NCI-H2081 treated with DMSO at 0.1 percent for 48 hours (cell line): ENCODE measurements around the gene LIMA1.

Experiments
- DNase-seq: peaks from one replicate; lab custom pipeline; 2025; lab: John Stamatoyannopoulos, UW

LIMA1 gene

GRCh38 chr12:50217202-50217601 is 66.1 kb downstream of the LIMA1 start:
- no peak for DNase-seq

- DNase-seq: no peak
These were observed 68.3 kb downstream of the LIMA1 start for GRCh38 chr12:50215033-50215432.

GRCh38 chr12:50214018-50214417 is 69.3 kb downstream of the LIMA1 start:
- no peak for DNase-seq

- no peak for DNase-seq
These were observed 69.9 kb downstream of the LIMA1 start for GRCh38 chr12:50213439-50213838.

DNA sequence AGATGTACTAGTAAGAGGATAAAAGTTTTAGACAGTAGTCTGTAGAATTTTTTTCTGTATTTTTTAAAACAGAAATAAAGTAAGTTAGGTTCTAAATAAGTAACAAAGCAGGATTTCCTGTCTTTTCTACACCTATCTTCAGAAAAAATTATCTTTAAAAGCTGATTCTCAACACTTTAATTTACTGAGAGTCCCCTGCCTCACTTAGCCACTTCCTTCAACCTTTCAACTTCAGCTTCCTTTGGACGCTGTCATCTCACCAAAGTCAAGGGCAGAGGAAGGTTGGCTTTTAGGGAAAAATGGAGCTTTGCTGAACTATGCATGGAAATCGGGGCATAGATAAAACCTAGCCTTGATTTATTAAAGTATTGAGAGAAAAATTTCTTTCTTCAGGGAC is 71.3 kb downstream of the LIMA1 start:
- DNase-seq: no peak

GRCh38 chr12:50211392-50212070 is 71.8 kb downstream of the LIMA1 start:
- DNase-seq: no peak

DNA sequence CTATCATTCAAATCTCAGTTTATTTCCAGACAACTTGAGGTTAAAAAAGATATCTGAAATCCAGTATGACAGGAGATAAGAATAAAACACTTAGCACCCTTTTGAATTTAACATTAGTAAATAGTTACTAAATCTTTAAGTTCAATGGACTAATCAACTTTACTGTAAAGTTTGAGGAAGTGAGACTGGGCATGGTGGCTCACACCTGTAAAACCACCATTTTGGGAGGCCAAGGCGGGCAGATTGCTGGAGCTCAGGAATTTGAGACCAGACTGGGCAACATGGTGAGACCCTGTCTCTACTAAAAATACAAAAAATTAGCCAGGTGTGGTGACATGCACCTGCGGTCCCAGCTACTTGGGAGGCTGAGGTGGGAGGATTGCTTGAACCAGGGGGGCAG is 75.9 kb downstream of the LIMA1 start:
- no peak for DNase-seq

DNA sequence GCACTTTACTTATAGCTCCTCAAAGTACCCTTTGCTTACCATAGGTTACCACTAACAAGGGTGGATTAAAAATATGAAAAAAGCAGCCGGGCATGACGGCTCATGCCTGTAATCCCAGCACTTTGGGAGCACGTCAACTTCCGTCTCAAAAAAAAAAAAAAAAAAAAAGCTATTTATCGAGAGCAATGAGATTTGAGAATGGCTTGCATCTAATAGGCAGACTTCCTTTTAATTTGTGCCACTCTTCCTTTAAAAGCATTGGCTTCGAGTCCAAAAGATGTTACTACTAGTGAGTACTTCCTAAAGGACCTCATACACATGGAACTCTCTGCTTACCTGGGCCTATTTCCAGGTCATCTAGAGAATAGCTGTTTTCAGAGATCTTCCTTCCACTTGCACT is 77.7 kb downstream of the LIMA1 start:
- DNase-seq: no peak

GRCh38 chr12:50203691-50204090 is 79.6 kb downstream of the LIMA1 start:
- DNase-seq: no peak

DNA sequence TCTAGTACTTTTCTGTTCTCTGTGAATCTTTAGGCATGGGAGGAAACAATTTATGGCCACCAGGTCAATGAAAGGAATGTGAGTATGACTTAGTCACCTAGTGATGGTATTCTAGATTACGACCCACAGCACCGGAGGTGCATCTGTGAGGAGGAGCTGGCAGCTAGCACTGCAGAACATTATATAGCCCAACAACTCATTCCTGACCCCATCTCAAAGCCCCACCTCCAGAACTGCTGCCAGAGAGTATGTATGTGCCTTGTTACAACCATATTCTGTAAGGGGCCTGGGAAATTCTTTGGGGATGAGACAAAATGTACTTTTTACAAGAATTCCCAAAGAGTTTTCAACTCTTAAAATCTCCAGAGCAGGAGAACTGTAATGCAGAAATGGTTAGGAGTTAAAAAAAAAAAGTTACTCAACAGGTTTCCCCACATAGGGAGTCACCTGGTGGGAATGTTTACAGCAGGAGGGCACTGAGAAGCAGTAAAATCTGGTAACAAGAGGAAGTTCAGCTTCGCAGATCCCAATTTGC is 81.3 kb downstream of the LIMA1 start:
- DNase-seq: no peak

DNA sequence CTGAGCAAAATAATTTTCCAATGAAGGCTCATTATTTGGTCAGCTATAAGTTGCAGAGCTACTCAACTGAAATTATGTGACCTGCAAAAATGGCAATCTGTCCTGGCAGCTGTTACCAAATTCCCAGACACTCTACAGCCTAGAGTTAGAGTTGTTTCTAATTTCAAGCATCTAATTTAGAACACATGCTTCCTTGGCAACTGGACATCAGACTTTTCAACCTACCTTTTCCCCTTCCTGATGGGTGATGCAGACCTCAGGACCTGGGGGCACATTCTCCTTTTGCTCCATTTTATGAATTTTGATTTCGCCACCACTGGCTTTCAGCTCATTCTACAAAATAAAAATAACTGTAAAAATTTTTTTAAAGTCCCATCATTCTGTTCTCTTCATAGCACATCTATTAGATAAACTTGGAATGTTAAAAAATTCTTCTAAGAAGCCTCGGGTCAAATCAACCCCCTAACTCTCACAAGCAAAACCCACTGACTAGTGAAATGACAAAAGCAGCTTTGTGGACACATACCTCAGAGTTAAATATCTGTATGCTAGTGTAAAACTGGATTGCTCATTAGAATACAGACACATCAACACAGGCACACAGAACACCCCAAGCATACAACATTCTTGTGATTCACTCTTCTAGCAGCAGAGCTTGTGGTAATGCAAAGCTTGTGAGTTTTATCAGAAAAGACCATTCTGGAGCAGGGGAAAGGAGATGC is 82.6 kb downstream of the LIMA1 start:
- DNase-seq: no peak

GRCh38 chr12:50198829-50199228 is 84.5 kb downstream of the LIMA1 start:
- DNase-seq: no peak

DNA sequence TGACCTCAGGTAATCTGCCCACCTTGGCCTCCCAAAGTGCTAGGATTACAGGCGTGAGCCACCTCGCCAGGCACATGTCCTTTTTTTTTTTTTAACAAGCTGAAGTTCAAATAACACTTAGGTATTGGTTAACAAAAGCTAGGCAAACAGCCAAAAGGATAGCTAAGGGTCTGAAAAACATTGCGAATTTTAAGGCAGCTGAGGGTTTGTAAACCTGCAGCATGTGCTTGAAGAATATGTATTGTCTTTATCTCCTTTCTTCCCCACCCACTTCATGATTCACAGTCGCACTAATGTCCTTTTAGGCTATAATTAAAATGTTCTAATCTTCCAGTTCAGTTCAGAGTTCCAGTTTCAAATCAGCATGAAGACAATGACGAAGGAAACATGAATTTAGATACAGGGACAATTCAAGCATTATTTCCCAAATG is 86.0 kb downstream of the LIMA1 start:
- DNase-seq: no peak

DNA sequence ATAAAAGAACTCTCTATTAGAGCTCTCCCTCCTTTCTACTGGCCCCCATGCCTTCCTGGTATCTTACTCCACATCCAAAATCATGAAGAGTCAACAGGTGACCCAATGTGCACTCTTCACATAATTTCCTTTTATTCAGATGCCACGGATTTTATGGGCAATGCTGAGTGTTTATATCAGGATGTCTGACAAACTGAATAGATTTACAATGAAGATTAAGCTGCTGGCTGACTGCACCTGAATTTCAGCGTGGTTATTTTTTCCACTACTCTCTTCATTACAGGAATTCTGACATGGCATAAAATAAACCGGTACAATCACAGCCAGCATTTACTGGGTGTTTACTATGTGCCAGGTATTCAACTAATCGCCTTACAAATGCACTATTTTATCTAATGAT is 86.8 kb downstream of the LIMA1 start:
- DNase-seq: no peak

DNA sequence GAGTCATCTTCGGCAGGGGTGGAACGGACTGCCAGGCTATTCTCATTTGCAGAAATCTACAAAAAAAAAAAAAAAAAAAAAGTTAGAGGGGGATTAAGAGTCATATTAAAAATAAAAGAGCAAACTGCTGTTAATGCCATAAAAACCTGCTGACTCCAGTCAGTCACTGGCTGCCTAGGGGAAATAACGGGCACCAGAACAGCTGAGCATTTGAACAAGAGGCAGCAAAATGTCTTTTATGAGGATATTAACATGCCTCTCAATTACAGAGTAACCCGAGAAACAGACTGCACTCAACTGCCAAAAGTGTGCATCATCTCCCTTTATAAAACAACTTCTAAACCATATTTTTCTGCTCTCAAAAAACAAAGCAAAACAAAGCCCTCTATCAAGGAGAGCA is 87.5 kb downstream of the LIMA1 start:
- DNase-seq: no peak

DNA sequence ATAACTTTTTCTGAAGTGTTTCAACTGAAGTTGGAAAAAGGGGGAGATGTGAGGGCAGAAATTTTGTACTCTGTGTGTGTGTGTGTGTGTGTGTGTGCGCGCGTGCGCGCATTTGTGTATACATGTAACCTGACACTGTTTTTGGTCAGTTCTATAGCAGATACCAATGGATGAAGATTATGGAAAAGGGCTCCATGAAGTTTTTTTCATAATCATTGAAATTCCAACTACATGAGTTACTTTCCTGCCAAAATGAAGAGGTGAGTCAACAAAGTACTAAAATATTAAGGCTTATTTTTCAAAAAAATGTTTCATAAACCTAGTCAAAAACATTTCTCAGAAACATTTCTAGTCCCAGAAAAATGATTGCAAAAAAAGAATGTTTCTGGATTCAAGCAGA is 90.4 kb downstream of the LIMA1 start:
- no peak for DNase-seq

DNA sequence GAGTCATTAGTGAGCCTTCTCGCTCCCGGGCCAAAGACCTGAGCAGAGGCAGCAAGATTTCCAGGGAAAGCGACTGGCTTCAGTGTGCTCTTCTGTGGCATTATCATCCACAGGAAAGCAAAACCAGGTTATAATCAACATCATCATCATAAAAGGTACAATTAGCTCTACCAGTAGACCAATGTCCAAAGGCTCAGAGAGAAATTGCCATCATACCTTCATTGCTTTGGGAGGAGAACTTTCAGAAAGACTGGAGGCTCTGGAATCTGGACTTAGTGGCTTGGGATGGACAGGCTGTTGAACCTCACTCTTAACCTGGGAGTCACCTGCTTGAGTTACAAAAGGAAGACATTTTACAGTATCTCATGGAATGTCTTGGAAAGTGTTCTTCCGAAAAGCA is 91.1 kb downstream of the LIMA1 start:
- no peak for DNase-seq

DNA sequence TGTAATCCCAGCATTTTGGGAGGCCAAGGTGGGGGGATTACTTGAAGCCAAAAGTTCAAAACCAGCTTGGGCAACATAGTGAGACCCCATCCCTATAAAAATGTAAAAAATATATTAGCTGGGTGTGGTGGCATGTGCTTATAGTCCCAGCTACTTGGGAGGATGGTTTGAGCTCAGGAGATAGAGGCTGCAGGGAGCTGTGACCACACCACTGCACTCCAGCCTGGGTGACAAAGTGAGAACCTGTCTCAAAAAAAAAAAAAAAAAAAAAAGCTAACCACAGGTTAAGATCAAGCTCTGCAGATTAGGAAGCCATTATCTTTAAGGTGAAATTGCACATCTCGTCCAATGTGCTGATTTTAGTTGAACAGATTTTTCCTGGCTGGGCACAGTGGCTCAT is 92.5 kb downstream of the LIMA1 start:
- DNase-seq: no peak

- DNase-seq: no peak
These were observed 94.3 kb downstream of the LIMA1 start for GRCh38 chr12:50188875-50189575.

- no peak for DNase-seq
These were observed 95.0 kb downstream of the LIMA1 start for GRCh38 chr12:50188241-50188781.

DNA sequence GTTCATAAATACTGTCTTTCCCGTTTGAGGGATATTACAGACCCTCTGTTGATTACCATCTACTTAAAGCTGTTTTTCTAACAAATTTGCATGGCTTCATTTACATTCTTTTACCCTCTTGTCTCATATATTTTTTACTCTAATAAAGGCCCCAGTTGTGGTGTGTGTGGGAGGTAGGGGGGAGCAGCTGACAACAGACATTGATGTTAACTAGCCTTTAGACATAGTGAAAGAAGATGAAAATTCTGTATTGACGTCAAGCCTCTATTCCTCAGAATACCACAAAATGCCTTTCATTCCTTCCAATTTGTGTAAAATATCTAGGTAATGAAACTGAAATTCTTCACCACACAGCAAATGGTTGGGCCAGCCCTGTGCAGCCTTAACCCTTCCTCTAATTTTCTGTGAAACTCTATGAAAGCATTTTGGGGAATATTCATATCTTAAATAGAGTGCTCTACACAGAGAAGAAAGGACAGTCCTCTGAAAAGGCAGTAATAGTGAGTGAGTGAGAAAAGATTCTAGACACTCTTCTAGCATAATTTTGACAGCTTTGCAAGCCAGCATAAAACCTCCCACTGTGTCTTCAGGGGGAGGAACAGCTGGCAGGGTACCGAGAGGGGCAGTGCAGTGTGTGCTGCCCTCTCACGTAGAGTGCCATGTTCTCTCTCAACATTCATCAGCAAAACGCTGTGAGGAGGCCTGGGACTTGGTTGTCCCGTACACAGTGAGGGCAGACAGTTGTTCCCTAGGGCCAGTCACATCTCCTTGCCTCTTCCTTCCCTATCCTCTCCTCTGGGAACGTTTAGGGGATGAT is 96.0 kb downstream of the LIMA1 start:
- DNase-seq: no peak

- DNase-seq: no peak
These were observed 96.6 kb downstream of the LIMA1 start for GRCh38 chr12:50186681-50187080.
